Measurements from ENCODE around the gene GLB1L3.
A peak's percentile ranks its signal among the peaks of the same experiment; 100 is the strongest.

Gene GLB1L3, protein sequence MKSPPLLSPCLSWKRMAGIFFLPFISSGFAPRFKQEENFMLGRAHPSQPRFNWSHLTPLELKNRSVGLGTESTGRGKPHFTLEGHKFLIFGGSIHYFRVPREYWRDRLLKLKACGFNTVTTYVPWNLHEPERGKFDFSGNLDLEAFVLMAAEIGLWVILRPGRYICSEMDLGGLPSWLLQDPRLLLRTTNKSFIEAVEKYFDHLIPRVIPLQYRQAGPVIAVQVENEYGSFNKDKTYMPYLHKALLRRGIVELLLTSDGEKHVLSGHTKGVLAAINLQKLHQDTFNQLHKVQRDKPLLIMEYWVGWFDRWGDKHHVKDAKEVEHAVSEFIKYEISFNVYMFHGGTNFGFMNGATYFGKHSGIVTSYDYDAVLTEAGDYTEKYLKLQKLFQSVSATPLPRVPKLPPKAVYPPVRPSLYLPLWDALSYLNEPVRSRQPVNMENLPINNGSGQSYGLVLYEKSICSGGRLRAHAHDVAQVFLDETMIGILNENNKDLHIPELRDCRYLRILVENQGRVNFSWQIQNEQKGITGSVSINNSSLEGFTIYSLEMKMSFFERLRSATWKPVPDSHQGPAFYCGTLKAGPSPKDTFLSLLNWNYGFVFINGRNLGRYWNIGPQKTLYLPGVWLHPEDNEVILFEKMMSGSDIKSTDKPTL

GRCh38 chr11:134275534-134276395 is at the start of gene GLB1L3:
GLB1L3 (plus strand) TSS chr11:134276379; CDS start chr11:134276741, 362 bp downstream.
- DNase-seq, result peak; percentile 12

DNA sequence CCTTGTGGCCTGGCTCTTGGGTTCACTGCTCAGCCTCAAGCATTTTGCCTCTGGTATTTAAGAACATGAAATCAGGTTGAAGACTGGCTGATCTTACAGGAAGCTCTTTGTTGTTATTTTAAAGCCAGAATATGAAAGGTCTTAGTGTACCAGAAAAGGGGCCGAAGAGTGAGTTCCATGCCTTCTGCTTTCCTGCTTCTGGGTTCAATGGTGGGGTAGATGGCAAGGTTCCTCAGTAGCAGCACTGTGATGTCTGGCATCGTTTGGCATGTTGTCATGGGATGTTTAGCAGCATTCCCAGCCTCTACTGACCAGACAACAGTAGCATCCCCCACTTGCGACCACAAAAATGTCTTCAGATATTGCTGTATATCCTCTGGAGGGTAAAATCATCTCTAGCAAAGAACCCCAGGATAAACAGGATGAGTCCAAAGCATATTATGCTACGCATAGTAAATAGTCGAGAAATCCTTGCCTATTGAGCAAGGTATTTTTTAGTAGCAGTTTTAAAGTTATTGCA is 49.3 kb upstream of the GLB1L3 start:
- DNase-seq, result peak; percentile 34

GRCh38 chr11:134228625-134229024 is 47.6 kb upstream of the GLB1L3 start:
- DNase-seq, result peak; percentile 72

DNA sequence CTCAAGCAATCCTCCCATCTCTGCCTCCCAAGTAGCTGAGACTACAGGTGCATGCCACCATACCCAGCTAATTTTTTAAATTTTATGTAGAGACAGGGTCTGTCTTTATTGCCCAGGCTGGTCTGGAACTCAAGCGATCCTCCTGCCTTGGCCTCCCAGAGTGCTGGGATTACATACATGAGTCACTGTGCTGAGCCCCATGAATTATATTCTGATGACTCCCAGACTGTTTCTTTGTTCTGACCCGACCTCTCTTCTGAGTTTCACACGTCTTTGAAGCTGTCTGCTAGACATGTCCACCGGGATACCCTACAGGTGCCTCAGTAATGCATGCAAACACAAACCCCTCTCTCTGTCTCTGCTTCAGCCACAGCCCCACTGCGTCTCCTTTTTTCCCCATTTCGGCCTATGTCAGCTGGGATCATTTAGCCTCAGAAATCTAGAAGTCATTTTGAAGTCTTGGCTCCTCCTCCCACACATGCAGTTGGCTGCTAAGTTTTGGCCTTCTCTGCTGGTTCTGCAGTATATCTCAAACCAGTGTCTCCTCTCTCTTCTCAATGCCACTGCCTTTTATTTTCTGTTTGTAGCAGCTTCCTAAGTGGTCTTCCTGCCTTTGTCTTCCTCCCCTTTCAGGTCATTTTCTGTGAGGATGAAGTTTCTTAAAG is 46.9 kb upstream of the GLB1L3 start:
- DNase-seq, result peak; percentile 36

GRCh38 chr11:134230339-134230738 is 45.8 kb upstream of the GLB1L3 start:
- no peak for DNase-seq

DNA sequence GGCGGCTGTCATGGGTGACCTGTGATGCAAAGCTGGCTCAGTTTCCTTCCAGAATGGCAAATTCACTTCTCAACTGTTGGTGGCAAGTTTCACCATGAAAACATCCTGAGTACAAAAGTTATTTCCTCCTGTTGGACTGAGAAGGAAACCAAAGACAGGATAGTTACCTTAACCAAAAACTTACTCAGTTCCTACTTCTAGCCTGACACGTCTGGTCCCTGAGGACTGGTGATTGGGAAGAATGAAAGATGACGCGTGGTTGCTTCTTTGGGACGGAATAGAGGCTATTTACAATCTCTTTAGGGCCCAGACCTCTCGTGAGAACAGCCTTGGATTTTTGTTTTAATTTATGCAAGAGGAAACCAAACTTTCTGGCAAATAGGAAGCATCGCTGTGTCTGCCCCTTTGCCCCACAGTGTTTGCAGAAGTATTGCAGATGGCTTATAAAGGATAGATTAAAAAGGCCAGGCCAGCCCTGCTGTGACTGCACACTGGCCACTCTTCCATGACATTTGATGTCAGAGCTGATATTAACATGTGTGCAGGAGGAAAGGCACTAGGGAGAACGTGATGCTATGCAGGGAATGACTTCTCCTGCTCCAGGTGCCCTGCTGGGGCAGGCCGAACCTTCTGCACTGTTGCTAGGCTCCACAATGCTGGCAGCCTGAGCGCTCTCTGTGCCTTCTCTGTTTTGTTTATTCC is 44.1 kb upstream of the GLB1L3 start:
- DNase-seq, result no peak

GRCh38 chr11:134233729-134234179 is 42.4 kb upstream of the GLB1L3 start:
- no peak for DNase-seq

GRCh38 chr11:134235399-134235798 is 40.8 kb upstream of the GLB1L3 start:
- no peak for DNase-seq

GRCh38 chr11:134236834-134237556 is 39.2 kb upstream of the GLB1L3 start:
- no peak for DNase-seq

DNA sequence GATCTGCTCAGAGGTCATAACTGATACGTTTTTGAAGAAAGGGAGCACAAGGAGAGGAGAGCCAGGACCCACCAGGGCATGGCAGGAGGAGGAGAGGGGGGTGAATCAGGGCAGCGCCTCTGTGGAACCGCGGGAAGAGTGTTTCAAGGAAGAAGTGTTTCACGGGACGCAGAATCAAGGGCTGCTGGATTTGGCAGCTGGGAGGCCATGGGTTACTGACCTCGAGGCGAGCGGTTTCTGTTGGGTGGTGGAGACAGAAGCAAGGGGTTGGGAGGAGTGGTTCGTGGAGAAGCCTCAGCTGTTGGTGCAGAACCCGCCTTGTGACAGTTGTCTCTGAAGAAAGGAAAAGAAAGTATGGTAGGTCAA is 38.6 kb upstream of the GLB1L3 start:
- DNase-seq, result no peak

DNA sequence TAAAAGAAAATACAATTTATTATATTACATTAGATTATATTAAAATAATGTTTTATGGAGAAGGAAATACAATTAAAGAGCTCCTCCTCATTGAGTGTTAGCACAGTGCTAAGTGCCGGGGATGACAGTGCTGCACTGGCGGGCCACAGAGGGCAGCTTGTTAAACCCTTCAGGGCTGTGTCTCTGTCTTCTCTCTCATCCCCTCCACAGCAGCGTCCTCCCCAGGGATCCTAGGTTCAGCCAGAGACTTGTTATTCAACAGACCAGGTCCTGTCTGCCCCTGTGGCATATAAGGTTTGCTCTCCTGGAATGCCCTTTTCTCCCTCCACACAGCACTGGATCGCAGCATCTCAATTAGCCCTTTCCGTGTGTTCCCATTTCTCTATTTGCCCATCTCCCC is 37.2 kb upstream of the GLB1L3 start:
- DNase-seq, result no peak

DNA sequence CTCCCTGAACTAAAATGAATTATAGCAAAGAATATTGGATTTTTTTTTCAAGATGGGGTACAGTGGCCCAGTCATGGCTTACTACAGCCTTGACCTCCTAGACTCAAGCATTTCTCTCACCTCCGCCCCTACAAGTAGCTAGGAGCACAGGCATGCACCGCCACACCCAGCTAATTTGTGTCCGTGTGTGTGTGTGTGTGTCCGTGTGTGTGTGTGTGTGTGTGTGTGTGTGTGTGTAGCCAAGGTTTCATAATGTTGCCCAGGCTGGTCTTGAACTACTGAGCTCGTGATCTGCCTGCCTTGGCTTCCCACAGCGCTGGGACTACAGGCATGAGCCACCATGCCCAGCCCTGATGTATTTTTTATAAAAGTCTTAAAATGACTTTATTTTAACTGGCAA is 35.6 kb upstream of the GLB1L3 start:
- no peak for DNase-seq

GRCh38 chr11:134242376-134242775 is 33.8 kb upstream of the GLB1L3 start:
- DNase-seq, result no peak

- DNase-seq, result no peak
These were observed 32.3 kb upstream of the GLB1L3 start for GRCh38 chr11:134243913-134244312.

GRCh38 chr11:134244593-134244992 is 31.6 kb upstream of the GLB1L3 start:
- DNase-seq, result no peak

DNA sequence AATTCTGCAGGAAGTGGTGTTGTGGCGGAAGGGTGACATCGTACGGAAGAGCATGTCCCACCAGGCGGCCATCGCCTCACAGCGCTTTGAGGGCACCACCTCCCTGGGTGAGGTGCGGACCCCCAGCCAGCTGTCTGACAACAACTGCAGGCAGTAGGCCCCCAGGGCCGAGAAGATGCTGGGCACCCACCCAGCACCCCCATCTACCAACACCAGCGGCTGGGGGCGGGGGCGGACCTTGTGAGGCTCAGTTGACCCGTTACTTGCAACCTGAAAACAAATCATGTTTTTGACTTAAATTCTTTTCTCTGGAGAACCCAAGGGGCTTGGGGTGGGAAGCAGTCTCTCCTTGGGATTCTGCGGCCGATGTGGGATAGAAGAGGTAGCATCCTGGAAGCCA is 30.7 kb upstream of the GLB1L3 start:
- DNase-seq, result no peak

DNA sequence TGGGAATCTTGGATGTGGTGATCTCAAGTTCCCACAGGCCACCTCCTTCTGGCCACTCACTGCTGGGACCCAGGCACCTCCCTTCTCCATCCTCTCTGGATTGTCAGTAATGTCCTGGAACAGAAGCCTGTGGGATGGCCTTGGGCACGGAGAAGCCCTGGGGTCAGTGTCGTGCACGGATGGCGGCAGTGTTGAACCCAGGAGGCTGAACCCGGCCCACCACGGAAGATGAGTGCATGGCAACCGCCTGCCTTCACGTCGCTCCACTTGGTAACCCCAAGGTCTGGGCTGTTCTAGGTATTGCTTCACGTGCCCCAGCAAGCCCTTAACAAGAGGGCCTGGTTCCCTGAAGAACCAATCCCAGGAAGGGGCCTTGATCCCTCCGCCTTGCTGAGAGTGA is 30.1 kb upstream of the GLB1L3 start:
- DNase-seq, result no peak

GRCh38 chr11:134246678-134247077 is 29.5 kb upstream of the GLB1L3 start:
- DNase-seq, result no peak

DNA sequence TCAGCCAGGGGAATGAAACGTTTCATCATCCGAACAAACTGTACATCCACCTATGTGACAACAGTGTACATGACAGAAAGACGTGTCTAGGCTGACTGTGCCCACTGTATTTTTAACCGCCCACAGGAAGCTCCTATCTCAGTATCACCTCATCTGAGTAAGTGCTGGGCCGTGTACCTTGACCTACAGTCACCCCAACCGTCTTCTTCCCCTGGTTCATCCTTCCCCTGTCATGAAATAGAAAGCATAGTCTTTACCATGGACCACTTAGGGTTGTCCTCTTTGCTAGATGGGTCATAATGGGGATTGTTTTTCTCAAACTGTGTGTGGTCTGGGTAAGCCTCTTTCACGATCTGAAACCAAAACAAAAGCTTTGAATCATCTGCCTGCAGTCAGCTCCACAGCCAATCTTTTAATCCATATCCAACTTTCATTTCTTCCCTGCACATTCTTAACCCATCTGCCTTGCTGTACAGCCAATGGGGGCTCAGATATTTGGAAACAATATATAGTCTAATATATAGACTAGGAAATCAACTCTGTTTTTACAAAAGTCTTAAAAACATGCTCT is 27.2 kb upstream of the GLB1L3 start:
- no peak for DNase-seq

GRCh38 chr11:134250246-134250645 is 25.9 kb upstream of the GLB1L3 start:
- DNase-seq, result no peak

DNA sequence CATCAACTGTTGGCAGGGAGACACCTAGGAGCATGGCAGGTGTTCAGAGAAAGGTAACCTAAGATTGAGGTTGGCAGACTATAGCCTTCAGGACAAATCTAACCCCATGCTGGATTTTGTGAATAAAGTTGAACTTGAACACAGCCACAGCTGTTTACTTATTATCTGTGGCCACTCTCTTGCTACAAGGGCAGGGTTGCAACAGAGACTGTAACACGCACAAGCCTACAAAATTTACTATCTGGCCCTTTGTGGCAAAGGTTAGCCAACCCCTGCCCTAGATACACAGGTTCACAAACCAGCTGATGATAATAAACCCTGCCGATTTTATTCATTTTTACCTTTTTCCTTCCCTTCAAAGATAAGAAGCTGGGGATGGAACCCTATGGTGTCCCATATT is 25.5 kb upstream of the GLB1L3 start:
- DNase-seq, result no peak
